Epidermal melanocyte (primary cell): ENCODE data around the gene PLAC9.
"Not testable (repeated sequence)": the region's sequence is repeated elsewhere in the genome, so short reads cannot be mapped to it uniquely, and the experiment has no call there.

Experiments used
- DNase-seq: peaks from one replicate; pipeline ENCODE4 v3.0.0; 2011; ENCODE audit warnings: low spot score; ENCODE audit not compliant: insufficient read length

Gene PLAC9

GRCh38 chr10:80132299-80133139 lies at the start of gene PLAC9:
Gene PLAC9, plus strand, starts transcription at chr10:80132730. Its CDS starts 33 bp downstream, at chr10:80132763.
- DNase-seq: no peak

DNA sequence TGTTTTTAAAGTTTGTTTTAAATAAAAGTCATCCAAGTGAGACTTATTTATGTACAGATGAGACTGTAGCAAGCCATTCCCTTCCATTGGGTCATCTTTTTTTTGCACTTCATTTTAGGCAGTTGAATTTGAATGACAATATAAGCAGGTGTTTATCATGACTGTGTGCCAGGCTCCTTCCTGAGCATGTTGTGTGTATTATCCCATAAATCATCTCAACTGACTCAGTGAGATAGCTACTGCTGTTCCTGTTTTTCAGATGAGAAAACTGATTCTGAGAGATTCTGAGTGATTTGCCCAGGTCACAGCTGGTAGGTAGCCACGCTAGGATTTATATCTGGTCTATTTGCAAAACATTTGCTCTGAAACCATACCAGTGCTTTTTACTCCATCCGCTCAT lies 42.4 kb upstream of the PLAC9 start:
- no peak for DNase-seq

DNA sequence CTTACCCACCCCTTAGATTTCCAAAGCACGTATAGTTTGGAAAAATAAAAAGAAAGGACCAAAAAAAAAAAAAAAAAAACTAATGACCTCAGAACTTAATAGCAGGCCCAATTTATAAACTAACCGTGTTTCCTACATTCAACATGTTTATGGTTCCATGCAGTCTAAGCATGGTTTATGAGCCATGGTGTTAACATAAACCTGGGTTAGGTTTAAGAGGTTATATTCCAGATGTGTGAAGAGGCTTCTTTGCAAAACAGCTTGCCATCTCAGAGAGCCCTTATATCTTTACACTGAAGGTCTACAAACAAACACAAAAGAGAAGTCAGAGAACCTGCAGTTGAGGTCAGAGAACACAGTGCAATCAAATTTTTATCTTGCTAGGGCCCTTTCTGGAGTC lies 38.3 kb upstream of the PLAC9 start:
- DNase-seq: no peak

- DNase-seq: not testable (repeated sequence)
Measured at GRCh38 chr10:80098272-80098671, 34.3 kb upstream of the PLAC9 start.

- not testable (repeated sequence) for DNase-seq
Measured at GRCh38 chr10:80099295-80099694, 33.2 kb upstream of the PLAC9 start.

GRCh38 chr10:80100116-80100515 lies 32.4 kb upstream of the PLAC9 start:
- DNase-seq: no peak

DNA sequence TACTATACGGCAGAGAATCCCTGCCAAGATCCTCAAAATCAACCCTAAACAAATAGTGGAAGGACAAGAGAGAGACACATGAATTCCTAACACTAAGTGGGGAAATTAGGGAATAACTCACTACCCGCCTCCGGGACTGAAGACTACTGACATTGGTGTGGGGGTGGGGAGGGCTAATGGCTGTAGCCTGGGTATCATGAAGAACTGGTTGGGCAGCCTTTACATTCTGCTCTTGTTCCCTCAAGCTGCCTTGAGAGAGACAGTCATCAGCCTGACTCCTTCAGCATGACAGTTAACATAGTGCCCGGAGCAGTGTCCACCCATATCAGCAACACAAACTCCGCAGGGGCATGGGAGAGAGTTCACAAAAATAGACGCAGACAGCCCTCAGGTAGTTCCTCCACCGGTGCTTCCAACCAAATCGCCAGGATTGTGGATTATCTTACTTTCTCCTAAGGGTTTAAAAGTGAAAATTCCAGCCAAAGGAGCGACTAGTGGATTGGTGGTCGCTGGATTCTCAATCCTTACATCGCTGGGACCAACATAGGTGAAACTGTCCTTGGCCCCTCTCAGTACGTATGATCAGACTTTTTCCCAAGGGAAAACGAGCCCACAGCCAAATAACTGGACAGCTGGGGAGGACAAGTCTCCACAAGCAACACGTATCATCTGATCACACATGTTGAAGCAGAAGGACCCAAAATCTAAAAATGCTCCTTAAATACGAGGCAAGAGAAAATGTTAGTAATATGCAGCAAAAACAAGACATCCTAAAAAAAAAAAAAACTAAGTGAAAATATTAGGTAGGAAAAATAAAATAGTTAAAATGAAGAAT lies 31.5 kb upstream of the PLAC9 start:
- DNase-seq: no peak

- peak; percentile 27 for DNase-seq
Measured at GRCh38 chr10:80104066-80104926, 28.2 kb upstream of the PLAC9 start.

DNA sequence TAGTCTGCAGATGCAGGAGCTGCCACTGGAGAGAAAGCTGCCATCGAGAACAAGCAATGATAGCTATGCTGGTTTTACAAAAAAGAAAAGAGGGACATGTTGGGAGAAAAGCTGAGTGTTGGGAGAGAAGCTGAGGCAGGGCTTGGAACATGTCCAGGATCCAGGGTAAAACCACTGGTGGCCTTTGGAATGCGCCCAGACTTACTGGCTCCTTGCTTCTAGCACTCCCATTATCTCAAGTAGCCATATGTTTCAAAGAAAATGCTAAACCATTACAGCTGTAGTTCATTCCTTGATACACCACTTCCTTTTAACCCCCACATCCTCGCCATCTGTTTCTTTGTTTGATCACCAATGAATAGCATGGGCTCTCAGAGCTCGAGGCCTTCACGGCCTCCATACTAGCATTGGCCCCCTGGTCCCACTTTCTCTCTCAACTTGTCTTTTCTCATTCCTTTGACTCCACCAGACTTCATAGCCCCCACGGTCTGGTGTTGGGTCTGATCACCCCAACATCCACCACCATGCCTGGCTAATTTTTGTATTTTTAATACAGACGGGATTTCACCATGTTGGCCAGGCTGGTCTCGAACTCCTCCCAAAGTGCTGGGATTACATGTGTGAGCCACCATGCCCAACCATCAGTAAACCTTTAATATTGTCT lies 23.8 kb upstream of the PLAC9 start:
- no peak for DNase-seq

DNA sequence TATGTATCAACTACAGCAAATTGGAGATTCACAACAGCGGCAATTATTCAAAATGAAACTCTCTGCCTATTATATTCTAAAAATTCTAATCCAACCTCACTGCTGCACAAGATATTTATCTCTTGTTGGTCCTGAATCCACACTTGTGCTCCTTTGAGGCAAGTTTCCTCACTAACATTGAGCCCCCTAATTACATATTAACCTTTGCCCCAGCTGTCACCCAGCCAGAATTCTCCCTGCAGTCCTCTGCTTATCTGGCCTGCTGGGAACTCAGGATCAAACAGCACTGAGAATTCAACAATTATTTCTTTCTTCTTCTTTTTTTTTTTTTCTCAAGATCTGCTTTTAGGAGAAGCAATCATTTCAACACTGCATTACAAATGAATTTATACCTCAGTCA lies 21.5 kb upstream of the PLAC9 start:
- no peak for DNase-seq

- DNase-seq: no peak
Measured at GRCh38 chr10:80118669-80119068, 13.9 kb upstream of the PLAC9 start.

DNA sequence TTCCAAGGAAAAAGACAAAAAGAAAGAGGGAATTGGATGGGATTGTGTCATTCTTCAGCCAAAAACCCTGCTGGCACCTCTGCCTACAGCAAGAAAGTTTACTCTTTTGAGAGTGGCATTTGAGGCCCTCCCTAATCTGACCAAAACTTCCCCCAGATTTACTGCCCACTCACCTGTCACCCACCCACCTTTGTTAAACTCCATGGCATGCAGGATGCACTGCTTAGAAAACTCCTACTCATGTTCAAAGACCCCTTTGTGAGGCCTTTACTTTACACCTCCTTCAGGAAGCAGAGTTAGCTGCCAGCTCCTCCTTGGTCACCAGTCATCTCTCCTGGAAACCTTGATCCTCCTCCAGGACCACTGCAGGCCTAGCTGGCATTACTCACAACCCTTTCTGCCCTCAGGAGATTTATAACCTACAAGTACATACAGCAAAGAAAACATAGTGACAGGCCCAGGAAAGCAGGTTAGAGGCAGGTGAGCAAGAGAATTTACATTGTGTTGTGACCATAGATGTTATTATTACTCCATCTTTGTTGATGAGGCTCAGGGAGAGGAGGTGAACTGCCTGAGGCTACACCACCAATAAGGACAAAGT lies 10.3 kb upstream of the PLAC9 start:
- no peak for DNase-seq

DNA sequence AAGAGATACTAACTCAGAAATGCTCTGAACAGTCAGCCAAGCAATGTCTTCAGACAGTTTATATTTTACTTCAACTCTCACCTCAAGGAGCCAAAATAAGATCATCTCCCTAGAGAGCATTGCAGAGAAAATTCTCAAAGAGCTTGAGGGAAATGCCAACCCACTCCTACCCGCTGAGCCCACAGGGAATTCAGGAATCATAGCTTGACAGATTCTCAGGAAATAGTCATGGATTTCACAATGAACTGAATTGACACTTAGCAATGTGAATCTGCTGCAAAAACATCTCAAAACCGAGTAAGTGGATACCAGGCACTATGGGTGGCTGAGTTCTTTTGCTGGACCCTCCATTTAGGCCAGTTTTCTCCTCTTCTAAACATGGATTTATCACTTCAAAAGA lies 9.8 kb upstream of the PLAC9 start:
- DNase-seq: no peak

DNA sequence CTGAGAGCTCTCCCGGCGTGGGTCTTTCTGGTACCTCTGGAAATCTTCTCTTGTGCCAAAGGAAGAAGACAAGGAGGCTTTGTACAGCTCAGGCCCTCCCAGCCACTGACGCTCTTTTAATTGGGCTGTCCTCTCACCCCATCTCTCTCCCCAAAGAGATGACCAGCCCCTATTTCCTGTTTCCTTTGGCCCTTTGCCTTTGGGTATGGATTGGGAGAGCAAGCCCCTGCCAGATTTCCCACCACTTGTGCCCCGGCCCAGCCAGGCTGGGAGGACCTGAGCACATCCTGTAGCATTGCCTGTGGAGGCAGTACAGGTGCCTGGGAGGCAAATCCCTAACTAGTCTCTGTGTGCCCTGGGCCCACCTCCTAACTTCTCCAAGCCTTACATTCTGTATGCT lies 5.7 kb upstream of the PLAC9 start:
- DNase-seq: no peak

DNA sequence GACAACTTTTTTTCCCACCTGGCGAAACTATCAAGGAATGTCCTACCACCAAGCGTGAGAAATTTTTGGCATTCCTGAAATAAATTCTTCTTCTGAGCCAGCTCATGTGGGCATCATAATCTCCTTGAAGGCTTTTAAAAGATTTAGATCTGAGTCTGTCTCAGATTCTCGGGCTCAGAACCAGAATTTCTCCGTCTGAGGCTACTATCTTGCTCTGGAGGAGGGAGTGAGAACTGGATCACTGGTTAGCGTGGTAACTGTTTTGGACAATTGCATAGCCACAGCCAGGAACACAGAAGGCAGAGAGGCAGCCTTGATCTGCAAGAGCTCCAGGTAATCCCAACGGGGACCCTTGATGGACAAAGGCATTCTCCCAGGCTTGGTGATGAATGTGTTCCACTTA lies 1.0 kb upstream of the PLAC9 start:
- no peak for DNase-seq

- DNase-seq: no peak
Measured at GRCh38 chr10:80133206-80133605, 676 bp downstream of the PLAC9 start.

DNA sequence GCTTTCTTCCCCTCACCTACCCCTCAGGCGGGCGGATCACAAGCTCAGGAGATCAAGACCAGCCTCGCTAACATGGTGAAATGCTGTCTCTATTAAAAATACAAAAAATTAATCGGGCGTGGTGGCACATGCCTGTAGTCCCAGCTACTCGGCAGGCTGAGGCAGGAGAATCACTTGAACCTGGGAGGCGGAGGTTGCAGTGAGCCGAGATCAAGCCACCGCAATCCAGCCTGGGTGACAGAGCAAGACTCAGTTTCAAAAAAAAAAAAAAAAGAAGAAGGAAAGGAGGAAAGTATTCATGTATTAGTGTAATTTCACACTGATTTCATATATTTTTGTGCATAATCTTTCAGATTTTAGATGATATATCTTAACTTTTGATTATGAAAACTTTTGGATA lies 1.2 kb downstream of the PLAC9 start:
- not testable (repeated sequence) for DNase-seq

GRCh38 chr10:80136134-80136571 lies 3.6 kb downstream of the PLAC9 start:
- no peak for DNase-seq

DNA sequence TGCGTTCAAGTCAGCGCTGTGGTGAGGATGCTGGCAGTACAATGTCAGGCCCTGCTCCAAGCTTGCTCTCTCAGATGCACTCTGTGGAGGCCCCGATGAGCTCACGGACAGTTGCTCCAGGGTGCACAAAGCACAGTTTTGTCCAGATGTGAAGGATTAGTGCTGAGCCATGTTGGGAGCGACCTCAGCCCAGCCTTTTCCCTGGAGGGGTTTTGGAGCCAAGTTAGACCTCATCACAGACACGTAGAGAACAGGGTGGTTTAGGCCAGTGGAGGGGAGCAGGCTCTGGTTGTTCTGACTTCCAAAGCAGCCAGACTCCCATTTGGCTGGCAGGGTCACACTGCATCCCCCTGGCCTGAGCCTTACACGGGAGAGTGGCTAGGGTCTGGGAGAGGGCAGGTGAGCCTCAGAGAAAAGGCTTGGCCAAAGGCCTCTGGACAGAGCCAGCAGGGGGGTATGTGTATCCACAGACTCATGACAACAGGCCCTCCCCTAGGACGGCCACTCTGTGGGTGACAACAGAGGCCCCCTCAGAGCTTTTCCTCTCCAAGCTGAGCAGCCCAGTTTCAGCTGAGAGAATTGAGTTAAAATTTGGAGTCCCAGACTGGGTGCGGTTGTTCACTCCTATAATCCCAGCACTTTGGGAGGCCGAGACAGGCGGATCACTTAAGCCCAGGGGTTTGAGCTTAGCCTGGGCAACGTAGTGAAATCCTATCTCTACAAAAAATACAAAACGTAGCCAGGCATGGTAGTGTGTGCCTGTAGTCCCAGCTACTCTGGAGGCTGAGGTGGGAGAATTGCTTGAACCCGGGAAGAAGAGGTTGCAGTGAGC lies 4.7 kb downstream of the PLAC9 start:
- DNase-seq: no peak

- no peak for DNase-seq
Measured at GRCh38 chr10:80137920-80138319, 5.4 kb downstream of the PLAC9 start.
